Mesenchymal stem cell (in vitro differentiated cells and primary cell): ENCODE data around the gene TBXT.

Experiments
- DNase-seq: peaks from one replicate; pipeline ENCODE4 v3.0.0-alpha.2; 2013
- H2AFZ ChIP-seq: one replicate; pipeline ENCODE4 v1.6.1; 2013; ENCODE audit warnings: low read depth, mild to moderate bottlenecking, control low read depth, inconsistent platforms, low read length, moderate library complexity
- H2AK5ac ChIP-seq: 2 replicates; pipeline ENCODE4 v1.6.1; 2013; ENCODE audit warnings: low read length, moderate library complexity, mild to moderate bottlenecking, inconsistent platforms; ENCODE audit not compliant: severe bottlenecking
- H2BK120ac ChIP-seq: one replicate; pipeline ENCODE4 v1.6.1; 2013; ENCODE audit warnings: low read depth, mild to moderate bottlenecking, inconsistent platforms, low read length, moderate library complexity
- H2BK12ac ChIP-seq, 2 experiments: one replicate each; pipeline ENCODE4 v1.6.1; 2013; ENCODE audit warnings: inconsistent platforms in 2 of 2, low read length in 2 of 2, mild to moderate bottlenecking in 2 of 2, moderate library complexity in 2 of 2, control low read depth in 1 of 2
- H2BK15ac ChIP-seq: one replicate; pipeline ENCODE4 v1.6.1; 2013; ENCODE audit warnings: mild to moderate bottlenecking, low read depth, inconsistent platforms; ENCODE audit not compliant: poor library complexity, severe bottlenecking
- H2BK5ac ChIP-seq: 2 replicates; pipeline ENCODE4 v1.6.1; 2013; ENCODE audit warnings: low read depth, mild to moderate bottlenecking, low read length, control low read depth, inconsistent platforms; ENCODE audit not compliant: poor library complexity, severe bottlenecking
- H3K14ac ChIP-seq, 2 experiments: one replicate each; pipeline ENCODE4 v1.6.1; 2013; ENCODE audit warnings: inconsistent platforms in 2 of 2, low read length in 2 of 2, control low read depth in 1 of 2, mild to moderate bottlenecking in 1 of 2, moderate library complexity in 1 of 2
- H3K18ac ChIP-seq, 2 experiments: one replicate each; pipeline ENCODE4 v1.6.1; 2013; ENCODE audit warnings: inconsistent platforms in 2 of 2, low read length in 2 of 2, control low read depth in 1 of 2, low read depth in 1 of 2, mild to moderate bottlenecking in 1 of 2
- H3K23ac ChIP-seq, 2 experiments: one replicate each; pipeline ENCODE4 v1.6.1; 2013; ENCODE audit warnings: inconsistent platforms in 2 of 2, low read length in 2 of 2, mild to moderate bottlenecking in 2 of 2, moderate library complexity in 2 of 2, control low read depth in 1 of 2
- H3K27ac ChIP-seq: 2 replicates; pipeline ENCODE4 v1.5.1; 2013; ENCODE audit warnings: mild to moderate bottlenecking, moderate library complexity, low read length, control low read depth, inconsistent platforms; ENCODE audit not compliant: poor library complexity, severe bottlenecking
- H3K27me3 ChIP-seq, 2 experiments: 2 replicates each; pipeline versions ENCODE4 v1.6.1 to v1.7.0; 2013; ENCODE audit warnings: low read length in 2 of 2, mild to moderate bottlenecking in 2 of 2, moderate library complexity in 2 of 2, control low read depth in 1 of 2, inconsistent platforms in 1 of 2; ENCODE audit not compliant: control insufficient read depth in 1 of 2, insufficient read depth in 1 of 2
- H3K36me3 ChIP-seq, 2 experiments: 2 replicates each; pipeline versions ENCODE4 v1.6.1 to v1.7.0; 2013; ENCODE audit warnings: low read length in 2 of 2, control low read depth in 1 of 2, inconsistent platforms in 1 of 2, low read depth in 1 of 2, mild to moderate bottlenecking in 1 of 2; ENCODE audit not compliant: insufficient read depth in 2 of 2, control insufficient read depth in 1 of 2
- H3K4ac ChIP-seq, 2 experiments: one replicate each; pipeline ENCODE4 v1.6.1; 2013; ENCODE audit warnings: inconsistent platforms in 2 of 2, low read length in 2 of 2, mild to moderate bottlenecking in 2 of 2, moderate library complexity in 2 of 2, control low read depth in 1 of 2, low read depth in 1 of 2
- H3K4me1 ChIP-seq: 2 replicates; pipeline ENCODE4 v1.6.1; 2013; ENCODE audit warnings: low read depth, low read length, control low read depth; ENCODE audit not compliant: control insufficient read depth, insufficient read depth
- H3K4me2 ChIP-seq: 2 replicates; pipeline ENCODE4 v1.6.1; 2013; ENCODE audit warnings: low read length, mild to moderate bottlenecking, inconsistent platforms; ENCODE audit not compliant: poor library complexity, severe bottlenecking
- H3K4me3 ChIP-seq, 2 experiments: 2 replicates each; pipeline versions ENCODE4 v1.5.1 to v1.7.0; 2013; ENCODE audit warnings: low read length in 2 of 2, mild to moderate bottlenecking in 2 of 2, control low read depth in 1 of 2, low read depth in 1 of 2; ENCODE audit not compliant: insufficient read depth in 1 of 2
- H3K79me1 ChIP-seq: replicated peaks from 2 replicates; pipeline ENCODE4 v1.6.1; 2013; ENCODE audit warnings: mild to moderate bottlenecking, control low read depth, low read length, inconsistent platforms; ENCODE audit not compliant: poor library complexity, severe bottlenecking
- H3K9ac ChIP-seq: 2 replicates; pipeline ENCODE4 v1.7.0; 2013; ENCODE audit warnings: mild to moderate bottlenecking, low read length, moderate library complexity
- H3K9me3 ChIP-seq: 2 replicates; pipeline ENCODE4 v1.7.0; 2013; ENCODE audit warnings: mild to moderate bottlenecking, low read length; ENCODE audit not compliant: control insufficient read depth
- H4K8ac ChIP-seq: one replicate; pipeline ENCODE4 v1.6.1; 2013; ENCODE audit warnings: inconsistent platforms, mild to moderate bottlenecking, low read length, moderate library complexity
- H4K91ac ChIP-seq: one replicate; pipeline ENCODE4 v1.6.1; 2013; ENCODE audit warnings: mild to moderate bottlenecking, low read length, inconsistent platforms
- WGBS: methylation state at CpG from one replicate; pipeline ENCODE4 v1.1.7; 2013; ENCODE audit warnings: mixed read lengths; 5-methylcytosine and 5-hydroxymethylcytosine counted together

Gene TBXT

GRCh38 chr6:166166314-166167257 is 1.1 kb downstream of the TBXT start:
- no peak overlapping the region for H3K23ac ChIP-seq
- no peak overlapping the region for H4K8ac ChIP-seq
- no peak overlapping the region for H3K4ac ChIP-seq
- H3K27ac ChIP-seq, result no peak overlapping the region
- no peak overlapping the region for H2BK5ac ChIP-seq
- no peak overlapping the region for H3K18ac ChIP-seq
- no peak for DNase-seq
- 2% methylated on average over 46 of the region's 63 CpGs for WGBS
- no peaks in the 10 kb centered on the region for H3K79me1 ChIP-seq
- H4K91ac ChIP-seq, result no peak overlapping the region
- H3K9ac ChIP-seq, result no peak overlapping the region
- peaks cover 23% of the 10 kb centered on the region for H3K4me1 ChIP-seq
- no peak overlapping the region for H3K4me3 ChIP-seq
- no peaks in the 10 kb centered on the region for H3K9me3 ChIP-seq
- no peak overlapping the region for H2AK5ac ChIP-seq
- no peak overlapping the region for H2BK120ac ChIP-seq
- H3K27me3 ChIP-seq, result peaks cover 80 to 92% of the 10 kb centered on the region in 2 experiments
- no peak overlapping the region for H3K4me2 ChIP-seq
- H3K14ac ChIP-seq, result no peak overlapping the region
- no peak overlapping the region for H2BK12ac ChIP-seq
- H2BK15ac ChIP-seq, result no peak overlapping the region
- H2AFZ ChIP-seq, result no peak overlapping the region
- no peaks in the 10 kb centered on the region for H3K36me3 ChIP-seq

DNA sequence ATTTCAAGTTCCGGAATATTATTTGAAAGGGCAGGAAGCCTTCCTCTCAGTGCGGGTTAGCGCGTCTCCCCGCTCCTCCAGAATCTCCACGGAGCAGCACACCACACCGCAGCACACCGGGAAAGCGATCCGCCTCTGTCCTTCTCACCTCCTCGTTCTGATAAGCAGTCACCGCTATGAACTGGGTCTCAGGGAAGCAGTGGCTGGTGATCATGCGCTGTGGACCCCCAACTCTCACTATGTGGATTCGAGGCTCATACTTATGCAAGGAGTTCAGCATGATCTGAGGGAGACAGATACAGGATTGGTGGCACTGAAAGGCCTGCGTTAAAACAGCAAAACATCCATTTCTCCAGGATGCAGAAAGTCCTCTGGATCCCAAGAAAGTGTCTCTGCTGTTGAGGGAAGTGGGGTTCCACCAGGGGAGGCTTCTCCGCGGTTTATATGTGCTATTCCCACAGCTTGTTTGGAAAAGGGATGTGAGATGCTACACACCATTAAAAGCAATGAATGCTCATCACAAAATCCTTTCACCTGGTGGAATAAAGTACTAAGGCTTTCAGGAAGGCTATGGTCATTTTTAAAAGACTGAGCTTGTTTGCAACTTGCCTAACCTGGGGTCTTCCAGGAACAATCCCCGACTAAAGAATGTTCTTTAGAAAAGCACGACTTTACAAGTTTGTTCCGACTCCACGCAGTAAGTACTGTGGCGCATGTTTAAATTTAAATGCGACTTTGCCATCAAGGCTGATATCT is 1.9 kb downstream of the TBXT start:
- Histone ChIP-seq H3K4me1 (peaks cover 23% of the 10 kb centered on the region), H3K14ac (no peak overlapping the region), H4K8ac (no peak overlapping the region), H3K36me3 (no peaks in the 10 kb centered on the region), H2BK15ac (no peak overlapping the region), H3K27me3 (peaks cover 71 to 84% of the 10 kb centered on the region in 2 experiments), H3K23ac (no peak overlapping the region), H2BK120ac (no peak overlapping the region), H2BK5ac (no peak overlapping the region), H2AK5ac (no peak overlapping the region), H3K9ac (no peak overlapping the region), H3K9me3 (no peaks in the 10 kb centered on the region), H3K4ac (no peak overlapping the region), H3K79me1 (no peaks in the 10 kb centered on the region), H3K4me3 (no peak overlapping the region), H3K18ac (no peak overlapping the region), H2BK12ac (no peak overlapping the region), H2AFZ (no peak overlapping the region), H3K4me2 (no peak overlapping the region), H3K27ac (no peak overlapping the region), H4K91ac (no peak overlapping the region)
- WGBS, result 14% methylated on average over 18 of the region's 23 CpGs
- no peak for DNase-seq

GRCh38 chr6:166162599-166163342 is 4.9 kb downstream of the TBXT start:
- Histone ChIP-seq H2BK5ac (no peak overlapping the region), H3K18ac (no peak overlapping the region), H3K79me1 (no peaks in the 10 kb centered on the region), H2BK15ac (no peak overlapping the region), H4K91ac (no peak overlapping the region), H3K4me1 (peaks cover 9% of the 10 kb centered on the region), H3K9me3 (no peaks in the 10 kb centered on the region), H3K9ac (no peak overlapping the region), H4K8ac (no peak overlapping the region), H3K4me3 (no peak overlapping the region), H3K23ac (no peak overlapping the region), H3K14ac (no peak overlapping the region), H2AFZ (no peak overlapping the region), H3K4ac (no peak overlapping the region), H3K36me3 (no peaks in the 10 kb centered on the region), H2BK12ac (no peak overlapping the region), H2BK120ac (no peak overlapping the region), H3K4me2 (no peak overlapping the region), H3K27ac (no peak overlapping the region), H3K27me3 (peaks cover 51 to 66% of the 10 kb centered on the region in 2 experiments), H2AK5ac (no peak overlapping the region)
- 67% methylated on average over 1 of the region's 1 CpG for WGBS
- no peak for DNase-seq
